GM03348 (cell line): Measurements from ENCODE around the gene IER3IP1.
A peak's percentile ranks its signal among the peaks of the same experiment; 100 is the strongest.
"Not testable (repeated sequence)": the region's sequence is repeated elsewhere in the genome, so short reads cannot be mapped to it uniquely, and the experiment has no call there.

Source experiments
- DNase-seq: peaks from one replicate; pipeline ENCODE4 v3.0.0; 2012; ENCODE audit warnings: low spot score

The IER3IP1 gene

GRCh38 chr18:47175898-47176575, at the start of gene IER3IP1:
Gene IER3IP1, minus strand, starts transcription at chr18:47176364. Its CDS starts 87 bp downstream, at chr18:47176277.
- peak; percentile 95 for DNase-seq

- peak; percentile 48 for DNase-seq
Observed at GRCh38 chr18:47215554-47216138, 39.5 kb upstream of the IER3IP1 start.

GRCh38 chr18:47209171-47209570, 33.0 kb upstream of the IER3IP1 start:
- DNase-seq: no peak

- DNase-seq: no peak
Observed at GRCh38 chr18:47206945-47207637, 30.9 kb upstream of the IER3IP1 start.

- DNase-seq: peak; percentile 48
Observed at GRCh38 chr18:47204908-47205522, 28.9 kb upstream of the IER3IP1 start.

- no peak for DNase-seq
Observed at GRCh38 chr18:47203626-47204464, 27.7 kb upstream of the IER3IP1 start.

GRCh38 chr18:47195961-47196360, 19.8 kb upstream of the IER3IP1 start:
- DNase-seq: not testable (repeated sequence)

- DNase-seq: peak; percentile 5
Observed at GRCh38 chr18:47191961-47192360, 15.8 kb upstream of the IER3IP1 start.

GRCh38 chr18:47187721-47188120, 11.6 kb upstream of the IER3IP1 start:
- DNase-seq: no peak

- no peak for DNase-seq
Observed at GRCh38 chr18:47184419-47185050, 8.4 kb upstream of the IER3IP1 start.

GRCh38 chr18:47182156-47182555, 6.0 kb upstream of the IER3IP1 start:
- not testable (repeated sequence) for DNase-seq

GRCh38 chr18:47180765-47181164, 4.6 kb upstream of the IER3IP1 start:
- no peak for DNase-seq

- no peak for DNase-seq
Observed at GRCh38 chr18:47179520-47179919, 3.4 kb upstream of the IER3IP1 start.

- peak; percentile 18 for DNase-seq
Observed at GRCh38 chr18:47175283-47175897, 774 bp downstream of the IER3IP1 start.

- no peak for DNase-seq
Observed at GRCh38 chr18:47174545-47175116, 1.5 kb downstream of the IER3IP1 start.

- DNase-seq: no peak
Observed at GRCh38 chr18:47172476-47172875, 3.7 kb downstream of the IER3IP1 start.

GRCh38 chr18:47168913-47169312, 7.3 kb downstream of the IER3IP1 start:
- DNase-seq: no peak

- DNase-seq: no peak
Observed at GRCh38 chr18:47168509-47168908, 7.7 kb downstream of the IER3IP1 start.

- no peak for DNase-seq
Observed at GRCh38 chr18:47166294-47166693, 9.9 kb downstream of the IER3IP1 start.

GRCh38 chr18:47163241-47163640, 12.9 kb downstream of the IER3IP1 start:
- peak; percentile 55 for DNase-seq

- DNase-seq: no peak
Observed at GRCh38 chr18:47160256-47160655, 15.9 kb downstream of the IER3IP1 start.
